Neuronal stem cell (in vitro differentiated cells): ENCODE measurements around the gene KIF1A.
A peak's percentile ranks its signal among the peaks of the same experiment; 100 is the strongest.
"Not testable (repeated sequence)": the region's sequence is repeated elsewhere in the genome, so short reads cannot be mapped to it uniquely, and the experiment has no call there.

Experiments
- DNase-seq: peaks from one replicate; pipeline ENCODE4 v3.0.0-alpha.2; 2013; ENCODE audit warnings: low spot score
- H2AFZ ChIP-seq: one replicate; pipeline ENCODE4 v1.6.1; 2013; ENCODE audit warnings: mild to moderate bottlenecking, low read length, inconsistent platforms
- H2AK5ac ChIP-seq: 2 replicates; pipeline ENCODE4 v1.6.1; 2013; ENCODE audit warnings: low read depth, mild to moderate bottlenecking, inconsistent platforms, low read length, moderate library complexity, mixed read lengths
- H2BK120ac ChIP-seq: 2 replicates; pipeline ENCODE4 v1.6.1; 2013; ENCODE audit warnings: low read depth, mild to moderate bottlenecking, inconsistent platforms, low read length, moderate library complexity, mixed read lengths
- H2BK12ac ChIP-seq: one replicate; pipeline ENCODE4 v1.6.1; 2013; ENCODE audit warnings: low read length, inconsistent platforms
- H2BK15ac ChIP-seq: 2 replicates; pipeline ENCODE4 v1.6.1; 2013; ENCODE audit warnings: mild to moderate bottlenecking, low read length, inconsistent platforms, mixed read lengths
- H2BK5ac ChIP-seq: one replicate; pipeline ENCODE4 v1.6.1; 2013; ENCODE audit warnings: inconsistent platforms, mild to moderate bottlenecking, low read length, moderate library complexity
- H3K14ac ChIP-seq: one replicate; pipeline ENCODE4 v1.6.1; 2013; ENCODE audit warnings: low read length, inconsistent platforms
- H3K18ac ChIP-seq: 2 replicates; pipeline ENCODE4 v1.6.1; 2013; ENCODE audit warnings: low read length, inconsistent platforms
- H3K23ac ChIP-seq: 2 replicates; pipeline ENCODE4 v1.6.1; 2013; ENCODE audit warnings: low read depth, mild to moderate bottlenecking, mixed read lengths, low read length, inconsistent platforms; ENCODE audit not compliant: poor library complexity
- H3K27ac ChIP-seq: replicated peaks from 3 replicates; pipeline ENCODE4 v1.5.1; 2013; ENCODE audit warnings: low read length, inconsistent platforms
- H3K27me3 ChIP-seq, 3 experiments: 2 replicates each; pipeline ENCODE4 v1.6.1; 2013; ENCODE audit warnings: low read length in 3 of 3, mild to moderate bottlenecking in 2 of 3, inconsistent platforms in 1 of 3, low read depth in 1 of 3, mixed read lengths in 1 of 3, moderate library complexity in 1 of 3; ENCODE audit not compliant: control insufficient read depth in 3 of 3, insufficient read depth in 3 of 3
- H3K36me3 ChIP-seq, 2 donors: replicated peaks in 1 of 2; 2 replicates each; pipeline ENCODE4 v1.6.1; 2013; ENCODE audit warnings: low read length in 2 of 2; ENCODE audit not compliant: control insufficient read depth in 2 of 2, insufficient read depth in 2 of 2
- H3K4ac ChIP-seq: 2 replicates; pipeline ENCODE4 v1.6.1; 2013; ENCODE audit warnings: inconsistent platforms, mild to moderate bottlenecking, low read length, moderate library complexity
- H3K4me1 ChIP-seq, 2 donors: 1 replicate in 1 of 2; 2 replicates in 1 of 2; pipeline ENCODE4 v1.6.1; 2013; ENCODE audit warnings: low read length in 2 of 2, low read depth in 1 of 2; ENCODE audit not compliant: control insufficient read depth in 2 of 2, insufficient read depth in 1 of 2
- H3K4me2 ChIP-seq: one replicate; pipeline ENCODE4 v1.6.1; 2013; ENCODE audit warnings: mild to moderate bottlenecking, low read length, inconsistent platforms; ENCODE audit not compliant: insufficient read depth, poor library complexity, severe bottlenecking
- H3K4me3 ChIP-seq, 2 donors: 2 replicates each; pipeline ENCODE4 v1.5.1; 2013; ENCODE audit warnings: low read length in 2 of 2, mild to moderate bottlenecking in 2 of 2, inconsistent platforms in 1 of 2, moderate library complexity in 1 of 2
- H3K79me1 ChIP-seq: one replicate; pipeline ENCODE4 v1.6.1; 2013; ENCODE audit warnings: low read depth, mild to moderate bottlenecking, inconsistent platforms, low read length, moderate library complexity
- H3K9ac ChIP-seq: one replicate; pipeline ENCODE4 v1.6.1; 2013; ENCODE audit warnings: mild to moderate bottlenecking, low read depth, low read length, inconsistent platforms; ENCODE audit not compliant: poor library complexity
- H3K9me3 ChIP-seq, 2 donors: replicated peaks in 1 of 2; 2 replicates each; pipeline versions ENCODE3 to v1.6.1; 2013; ENCODE audit warnings: low read length in 2 of 2, mild to moderate bottlenecking in 2 of 2, inconsistent platforms in 1 of 2, low read depth in 1 of 2, mixed read lengths in 1 of 2, moderate library complexity in 1 of 2; ENCODE audit not compliant: control insufficient read depth in 2 of 2, insufficient read depth in 1 of 2
- H4K8ac ChIP-seq: one replicate; pipeline ENCODE4 v1.6.1; 2013; ENCODE audit warnings: low read depth, mild to moderate bottlenecking, inconsistent platforms, low read length, moderate library complexity
- H4K91ac ChIP-seq: one replicate; pipeline ENCODE4 v1.6.1; 2013; ENCODE audit warnings: low read length, low read depth, mild to moderate bottlenecking, inconsistent platforms; ENCODE audit not compliant: poor library complexity
- WGBS, 2 donors: extraction: QIAGEN DNeasy Blood & Tissue Kit; methylation state at CpG; one replicate each; pipeline ENCODE4 v1.1.7; 2013; ENCODE audit warnings: missing lambda C conversion rate in 2 of 2, mixed read lengths in 1 of 2; ENCODE audit not compliant: insufficient read length in 2 of 2, insufficient replicate concordance in 1 of 2; ENCODE audit errors: extremely low coverage in 2 of 2; 5-methylcytosine and 5-hydroxymethylcytosine counted together

Gene KIF1A

DNA sequence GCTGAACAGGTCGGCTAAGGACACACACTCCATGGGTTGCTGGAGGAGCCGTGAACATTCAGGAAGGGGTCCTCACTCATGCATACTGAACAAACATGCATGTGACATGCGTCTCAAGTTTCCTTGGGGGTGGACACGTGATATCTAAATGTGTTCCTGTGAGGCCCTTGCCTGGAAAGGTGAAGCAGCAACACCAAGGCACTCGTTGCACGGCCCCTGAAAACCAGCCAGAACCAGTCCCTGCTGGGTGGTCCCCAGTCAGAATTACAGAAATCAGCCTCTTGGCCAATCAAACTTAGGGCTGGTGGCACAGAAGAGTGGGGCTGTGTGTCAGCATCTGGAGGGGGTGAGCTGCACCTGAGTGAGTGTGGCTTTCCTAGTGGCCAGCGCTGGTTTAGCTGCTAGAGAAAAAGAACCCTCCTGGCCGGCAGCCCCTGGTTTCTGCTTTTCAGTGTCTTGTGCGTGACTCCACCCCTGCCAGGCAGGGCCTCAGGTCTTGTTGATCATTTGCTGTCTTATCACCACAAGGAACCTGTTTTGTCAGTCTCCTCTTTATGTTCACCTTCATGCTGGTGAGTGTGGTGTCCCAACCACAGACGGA, 134.1 kb downstream of the KIF1A start:
- Histone ChIP-seq H2BK120ac (no peak overlapping the region), H2AFZ (peak overlapping the region; percentile 12), H3K36me3 (no peaks in the 10 kb centered on the region), H2BK15ac (no peak overlapping the region), H2AK5ac (no peak overlapping the region), H2BK12ac (no peak overlapping the region), H3K9ac (no peak overlapping the region), H3K27me3 (peaks cover 0 to 28% (median 0%) of the 10 kb centered on the region in 3 experiments), H3K9me3 (no peaks in the 10 kb centered on the region), H3K4ac (no peak overlapping the region), H3K4me2 (no peak overlapping the region), H3K14ac (no peak overlapping the region), H3K4me3 (no peak overlapping the region), H3K23ac (no peak overlapping the region), H3K4me1 (peaks cover 0 to 2% of the 10 kb centered on the region in 2 donors), H4K91ac (no peak overlapping the region), H4K8ac (peak overlapping the region; percentile 52), H3K18ac (no peak overlapping the region), H3K79me1 (no peaks in the 10 kb centered on the region), H2BK5ac (no peak overlapping the region), H3K27ac (no peak overlapping the region)
- no peak for DNase-seq
- no CpG with 5 or more reads among the region's 10 CpGs for WGBS, 2 donors

DNA sequence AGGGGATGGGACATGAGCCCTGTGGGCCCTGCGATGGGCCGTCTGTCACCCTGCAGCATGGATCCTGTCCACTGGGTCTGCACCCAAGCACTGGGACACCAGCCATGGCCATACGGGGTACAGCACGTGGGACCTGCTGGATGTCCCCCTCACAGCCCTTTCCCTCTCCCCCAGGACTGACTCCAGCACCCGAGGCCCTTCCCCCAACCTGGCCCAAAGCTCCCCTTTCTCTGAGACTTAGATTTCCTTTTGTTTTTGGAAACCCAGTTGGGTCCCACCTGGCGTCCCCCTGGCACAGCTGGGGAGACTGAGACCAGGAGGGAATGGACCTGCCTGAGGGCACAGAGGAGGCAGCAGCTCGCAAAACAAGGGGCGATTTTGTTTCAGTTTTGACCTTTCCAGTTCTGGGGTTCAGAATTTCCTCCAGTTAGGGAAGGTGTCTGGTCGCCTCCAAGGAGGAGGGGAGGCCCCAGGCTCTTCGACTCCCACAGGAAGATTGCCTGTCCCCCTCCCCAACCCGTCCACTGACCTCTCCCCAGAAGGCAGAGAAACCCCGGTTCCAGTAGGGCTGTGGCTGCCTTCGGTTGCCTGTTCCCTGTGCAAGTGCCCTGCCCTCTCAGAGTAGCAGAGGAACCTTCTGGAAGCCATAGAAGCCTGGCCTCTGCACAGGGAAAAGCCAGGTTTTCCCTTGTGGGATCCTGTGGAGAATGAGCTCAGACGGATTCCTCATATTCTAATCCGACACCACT, 135.9 kb downstream of the KIF1A start:
- not testable (repeated sequence) for H3K4me1 ChIP-seq, H3K14ac ChIP-seq, H3K9ac ChIP-seq, H2BK120ac ChIP-seq, H4K91ac ChIP-seq, H2BK15ac ChIP-seq, H2BK5ac ChIP-seq, H3K79me1 ChIP-seq, H3K4me2 ChIP-seq, H3K18ac ChIP-seq, H3K36me3 ChIP-seq, H2AK5ac ChIP-seq, H3K27ac ChIP-seq, H3K23ac ChIP-seq, DNase-seq, H2BK12ac ChIP-seq, H3K9me3 ChIP-seq, H3K4me3 ChIP-seq, H2AFZ ChIP-seq, H4K8ac ChIP-seq, H3K4ac ChIP-seq
- peaks cover 0 to 28% (median 0%) of the 10 kb centered on the region in 3 experiments for H3K27me3 ChIP-seq
- no CpG with 5 or more reads among the region's 15 CpGs for WGBS, 2 donors

DNA sequence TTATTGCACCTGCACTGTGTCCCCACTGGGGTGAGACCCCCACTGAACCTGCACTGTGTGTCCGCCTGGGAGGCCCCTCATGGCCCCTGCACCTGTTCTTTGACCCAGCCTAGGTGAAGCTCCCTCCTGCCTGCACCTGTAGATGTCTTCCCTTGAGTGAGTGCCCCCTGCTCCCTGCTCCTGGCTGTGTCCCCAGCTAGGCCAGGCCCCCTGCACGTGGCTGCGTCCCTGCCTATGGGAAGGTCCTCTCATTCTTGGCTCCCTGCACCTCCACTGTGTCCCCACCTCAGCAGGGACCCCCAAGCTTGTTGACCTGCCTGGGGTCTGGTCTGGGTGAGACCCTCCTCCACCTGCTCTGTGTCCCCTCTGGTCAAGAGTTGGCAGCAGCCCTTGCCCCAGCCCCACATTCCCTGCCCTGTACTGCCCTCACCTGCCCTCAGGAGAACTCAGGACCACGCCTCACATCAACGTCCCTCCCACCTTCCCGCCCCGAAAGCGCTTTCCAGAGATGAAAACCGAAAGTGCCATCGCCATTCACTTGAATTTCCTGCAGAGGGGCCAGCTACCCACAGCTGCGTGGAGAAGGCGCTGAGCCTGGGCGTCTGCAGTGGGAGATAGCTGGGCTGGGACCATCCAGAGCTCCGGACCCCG, 136.6 kb downstream of the KIF1A start:
- H2BK5ac ChIP-seq, H3K23ac ChIP-seq, H3K9ac ChIP-seq, H3K4me2 ChIP-seq, H4K91ac ChIP-seq, H2BK120ac ChIP-seq, H2BK12ac ChIP-seq, H3K27ac ChIP-seq, H3K4me3 ChIP-seq, H3K79me1 ChIP-seq, H4K8ac ChIP-seq, H3K18ac ChIP-seq, H3K14ac ChIP-seq, H3K9me3 ChIP-seq, H3K4me1 ChIP-seq, H3K36me3 ChIP-seq, H2AFZ ChIP-seq, H2BK15ac ChIP-seq, DNase-seq, H3K4ac ChIP-seq, H2AK5ac ChIP-seq: not testable (repeated sequence)
- H3K27me3 ChIP-seq, result peaks cover 0 to 26% (median 0%) of the 10 kb centered on the region in 3 experiments
- no CpG with 5 or more reads among the region's 15 CpGs for WGBS, 2 donors
